H1 (cell line): ENCODE measurements around the gene CTNND2. TPM values are rescaled to one million over a fixed set of nuclear protein-coding genes. Genes with fewer than 3 reads are reported as not detected.

Experiments
- CBX8 ChIP-seq: fragments of 300-800, 300-1000 bp; sonication (generic); IDR thresholded peaks from 2 replicates; pipeline ENCODE4 v1.7.1; 2016; ENCODE audit warnings: low read depth, low read length, borderline replicate concordance
- RFX5 ChIP-seq: IDR thresholded peaks from 2 replicates; pipeline ENCODE4 v1.6.1; 2011; ENCODE audit warnings: low read depth, low read length, improper control_type of control experiment, borderline replicate concordance
- SP4 ChIP-seq: IDR thresholded peaks from 2 replicates; pipeline ENCODE4 v1.6.1; 2012; ENCODE audit warnings: low read length, inconsistent platforms
- polyA plus RNA-seq, 7 experiments: library from polyadenylated mRNA; depleted of rRNA in 3 of 7; stranded (reverse) in 5 of 7; unstranded in 2 of 7; fragments of >200 nt in 5 of 7; fragments of 200-250 nt in 2 of 7; gene quantifications; 1 replicate in 5 of 7; 2 replicates in 1 of 7; 4 replicates in 1 of 7; pipeline versions ENCODE4 v1.2.1 to v1.2.3, GENCODE V29; 2011 to 2013; ENCODE audit warnings: missing spikeins in 2 of 7, mixed read lengths in 2 of 7
- total RNA-seq: library from RNA; stranded (reverse); fragmentation: NEBNext Ultra II Directional; extraction: Animal tissue kit (Norgen Biotek cat#: 25700); gene quantifications from 2 replicates; pipeline ENCODE4 v1.2.1, GENCODE V29; 2021
- TF ChIP-seq, protein P1 (sequence below): IDR thresholded peaks from 2 replicates; pipeline ENCODE4 v1.6.1; 2011; ENCODE audit warnings: low read depth, mild to moderate bottlenecking, low read length; ENCODE audit not compliant: insufficient read depth

CTNND2 gene
- total and polyA plus RNA-seq, 2 of the 8 experiments (the other 6 are each of a cell fraction or from before 2014, with no cell fraction given), result 7.4 to 14.2 TPM

DNA sequence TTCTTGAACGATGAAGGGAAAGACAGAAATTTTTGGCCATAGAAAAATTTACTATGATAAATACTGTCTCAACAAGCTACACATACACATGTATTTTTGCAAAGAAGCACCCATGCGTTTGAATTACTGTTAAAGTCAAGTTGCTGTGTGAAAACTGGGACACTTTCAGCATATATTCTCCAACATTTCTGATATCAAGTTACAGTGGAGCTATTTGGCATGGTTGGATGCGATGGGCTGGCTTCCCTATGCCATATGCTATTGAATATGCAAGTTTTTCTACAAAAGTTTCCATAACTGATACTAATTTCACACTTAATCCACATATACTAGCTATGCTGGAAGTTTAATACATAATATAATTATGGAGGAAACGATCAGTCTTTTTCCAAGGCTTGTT is 381.4 kb downstream of the CTNND2 start (continued):
- TF ChIP-seq CBX8, result no peak
- TF ChIP-seq, protein P1, sequence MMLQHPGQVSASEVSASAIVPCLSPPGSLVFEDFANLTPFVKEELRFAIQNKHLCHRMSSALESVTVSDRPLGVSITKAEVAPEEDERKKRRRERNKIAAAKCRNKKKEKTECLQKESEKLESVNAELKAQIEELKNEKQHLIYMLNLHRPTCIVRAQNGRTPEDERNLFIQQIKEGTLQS, result no peak
- no peak for TF ChIP-seq RFX5
- no peak for TF ChIP-seq SP4
